Measurements from ENCODE around the gene NOS1AP. TPM values are rescaled to one million over a fixed set of nuclear protein-coding genes. Genes with fewer than 3 reads are reported as not detected.
"Not testable (repeated sequence)": the region's sequence is repeated elsewhere in the genome, so short reads cannot be mapped to it uniquely, and the experiment has no call there.

Gene NOS1AP
- total RNA-seq, 1 donor from 2014 or later, result 4.5 TPM

DNA sequence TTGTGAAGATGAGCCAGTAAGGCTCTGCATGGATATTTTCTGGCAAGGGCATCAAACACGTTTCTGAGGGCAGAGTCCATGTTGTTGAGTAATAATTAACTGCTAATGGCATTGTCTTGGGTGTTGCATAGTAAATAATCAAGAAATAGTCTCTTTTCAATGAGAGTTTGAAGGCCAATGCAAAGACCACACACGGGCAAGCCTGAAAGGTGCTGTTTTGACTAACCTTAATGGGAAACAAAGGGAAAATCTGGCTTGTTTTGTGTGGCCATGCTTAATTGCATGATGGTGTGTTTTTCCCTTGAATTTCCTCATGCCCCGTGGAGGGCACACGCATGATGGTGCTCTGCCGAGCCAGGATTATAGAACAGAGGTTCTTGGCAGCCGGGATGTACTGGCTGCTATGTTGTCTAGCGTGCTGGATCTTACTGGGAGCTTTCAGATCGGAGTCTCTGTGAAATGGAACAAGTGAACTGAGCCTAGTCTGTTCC, 127.6 kb downstream of the NOS1AP start:
- Mint-ChIP-seq H3K9me3 (ENCODE audit: low read depth) (no peaks in the 10 kb centered on the region), H3K4me3 (ENCODE audit: unreplicated experiment) (no peak overlapping the region), H3K27me3 (ENCODE audit: low read depth) (no peaks in the 10 kb centered on the region), H3K4me1 (ENCODE audit: low read depth) (peaks cover 25% of the 10 kb centered on the region), H3K27ac (ENCODE audit: unreplicated experiment) (no peak overlapping the region), H3K36me3 (ENCODE audit: low read depth) (no peaks in the 10 kb centered on the region)
- DNase-seq (ENCODE audit: low spot score), result no peak
- TF ChIP-seq, protein P1, sequence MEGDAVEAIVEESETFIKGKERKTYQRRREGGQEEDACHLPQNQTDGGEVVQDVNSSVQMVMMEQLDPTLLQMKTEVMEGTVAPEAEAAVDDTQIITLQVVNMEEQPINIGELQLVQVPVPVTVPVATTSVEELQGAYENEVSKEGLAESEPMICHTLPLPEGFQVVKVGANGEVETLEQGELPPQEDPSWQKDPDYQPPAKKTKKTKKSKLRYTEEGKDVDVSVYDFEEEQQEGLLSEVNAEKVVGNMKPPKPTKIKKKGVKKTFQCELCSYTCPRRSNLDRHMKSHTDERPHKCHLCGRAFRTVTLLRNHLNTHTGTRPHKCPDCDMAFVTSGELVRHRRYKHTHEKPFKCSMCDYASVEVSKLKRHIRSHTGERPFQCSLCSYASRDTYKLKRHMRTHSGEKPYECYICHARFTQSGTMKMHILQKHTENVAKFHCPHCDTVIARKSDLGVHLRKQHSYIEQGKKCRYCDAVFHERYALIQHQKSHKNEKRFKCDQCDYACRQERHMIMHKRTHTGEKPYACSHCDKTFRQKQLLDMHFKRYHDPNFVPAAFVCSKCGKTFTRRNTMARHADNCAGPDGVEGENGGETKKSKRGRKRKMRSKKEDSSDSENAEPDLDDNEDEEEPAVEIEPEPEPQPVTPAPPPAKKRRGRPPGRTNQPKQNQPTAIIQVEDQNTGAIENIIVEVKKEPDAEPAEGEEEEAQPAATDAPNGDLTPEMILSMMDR (IDR thresholded peaks at IDR 0.05), result no peak

DNA sequence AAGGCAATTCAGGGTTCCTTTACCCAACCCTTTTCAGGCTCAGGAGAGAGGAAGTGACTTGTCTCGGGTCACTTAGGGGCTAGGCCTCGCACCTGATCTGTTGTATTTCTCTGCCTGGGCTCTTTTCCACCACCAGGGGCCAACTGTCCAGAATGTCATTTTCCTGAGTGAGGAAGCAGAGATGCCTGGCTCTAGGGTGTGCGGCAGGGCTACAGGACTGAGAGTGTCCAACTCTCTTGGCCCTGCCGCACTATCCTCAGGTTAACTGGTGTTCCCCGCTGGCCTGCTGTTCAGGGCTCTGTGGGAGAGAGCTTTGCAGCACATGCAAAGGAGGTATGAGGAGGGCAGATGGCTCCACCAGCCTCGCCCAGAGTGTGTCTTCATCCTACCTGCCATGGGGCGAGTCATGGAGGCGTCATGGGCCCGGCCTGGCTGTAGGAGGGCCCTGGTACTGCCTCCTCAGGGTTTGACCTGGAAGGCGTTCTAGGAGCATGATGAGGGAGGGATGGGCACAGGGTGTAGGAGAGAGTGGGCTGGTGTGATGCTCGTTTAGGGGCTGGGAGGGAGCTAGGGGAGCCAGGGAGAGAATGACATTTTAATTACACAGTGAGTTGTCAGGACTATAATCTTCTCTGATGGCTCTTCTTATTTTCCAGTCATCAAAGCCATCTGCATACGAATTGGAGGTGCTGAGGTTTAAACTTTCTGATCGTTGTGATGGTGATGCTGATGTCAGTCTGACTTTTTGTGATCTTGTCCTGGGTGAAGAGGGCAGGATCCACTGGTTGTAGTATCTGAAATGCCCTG, 128.3 kb downstream of the NOS1AP start:
- TF ChIP-seq, protein P1 (IDR thresholded peaks at IDR 0.05), result no peak
- Mint-ChIP-seq H3K27ac (ENCODE audit: unreplicated experiment) (no peak overlapping the region), H3K4me1 (ENCODE audit: low read depth) (peaks cover 25% of the 10 kb centered on the region), H3K4me3 (ENCODE audit: unreplicated experiment) (no peak overlapping the region), H3K9me3 (ENCODE audit: low read depth) (no peaks in the 10 kb centered on the region), H3K36me3 (ENCODE audit: low read depth) (no peaks in the 10 kb centered on the region), H3K27me3 (ENCODE audit: low read depth) (no peaks in the 10 kb centered on the region)
- no peak for DNase-seq (ENCODE audit: low spot score)

DNA sequence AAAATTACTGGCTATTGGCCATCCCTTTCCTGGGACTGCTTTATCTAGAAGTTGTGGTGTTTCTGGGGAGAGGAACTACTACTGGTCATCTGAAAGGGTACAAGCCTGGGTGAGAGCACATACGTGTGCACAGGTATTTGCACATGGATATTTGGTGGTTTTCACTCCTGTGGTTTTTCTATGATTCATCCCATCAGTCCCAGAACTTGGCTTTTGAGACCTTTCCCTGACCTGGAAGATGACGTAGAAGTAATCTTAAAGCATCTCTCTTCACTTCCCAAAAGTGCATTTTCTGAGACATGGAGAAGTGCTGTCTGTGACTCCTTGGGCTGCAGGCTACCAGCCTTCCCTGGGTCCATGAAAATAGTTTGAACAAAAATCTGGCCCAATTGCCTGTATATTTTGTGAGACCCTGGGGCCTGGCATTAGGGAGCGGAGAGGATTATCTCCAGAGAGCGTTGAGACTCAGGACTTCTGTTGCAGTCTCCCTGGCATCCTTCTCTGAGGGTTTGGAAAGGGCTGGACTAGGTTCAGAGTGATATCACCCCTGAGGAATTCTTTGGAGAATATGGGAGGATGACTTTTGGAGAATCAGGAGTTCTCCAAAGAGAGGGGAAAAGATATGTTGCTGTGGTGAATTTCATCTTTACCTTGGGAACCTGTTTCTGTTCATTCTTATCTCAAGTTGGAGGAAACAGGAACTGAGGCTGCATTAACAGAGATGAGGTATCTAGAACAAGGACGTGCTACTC, 130.8 kb downstream of the NOS1AP start:
- Mint-ChIP-seq H3K4me1 (ENCODE audit: low read depth) (peaks cover 24% of the 10 kb centered on the region), H3K9me3 (ENCODE audit: low read depth) (no peaks in the 10 kb centered on the region)

DNA sequence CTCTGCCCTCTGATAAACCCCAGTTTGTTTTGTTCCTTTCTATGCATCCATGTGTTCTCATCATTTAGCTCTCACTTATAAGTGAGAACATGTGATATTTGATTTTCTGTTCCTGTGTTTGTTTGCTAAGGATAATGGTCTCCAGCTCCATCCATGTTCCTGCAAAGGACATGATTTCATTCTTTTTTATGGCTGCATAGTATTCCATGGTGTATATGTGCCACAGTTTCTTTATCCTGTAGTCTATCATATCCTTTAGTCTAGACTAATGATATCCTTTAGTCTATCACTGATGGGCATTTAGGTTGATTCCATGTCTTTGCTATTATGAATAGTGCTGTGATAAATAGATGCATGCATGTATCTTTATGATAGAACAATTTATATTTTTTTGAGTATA, 131.6 kb downstream of the NOS1AP start:
- not testable (repeated sequence) for H3K27me3 Mint-ChIP-seq (ENCODE audit: low read depth); H3K36me3 Mint-ChIP-seq (ENCODE audit: low read depth); H3K9me3 Mint-ChIP-seq (ENCODE audit: low read depth); DNase-seq (ENCODE audit: low spot score); H3K4me3 Mint-ChIP-seq (ENCODE audit: unreplicated experiment); H3K27ac Mint-ChIP-seq (ENCODE audit: unreplicated experiment)
- peaks cover 16% of the 10 kb centered on the region for H3K4me1 Mint-ChIP-seq (ENCODE audit: low read depth)

More for the DNA sequence above, 130.8 kb downstream of the NOS1AP start:
- Mint-ChIP-seq H3K27me3 (ENCODE audit: low read depth) (no peaks in the 10 kb centered on the region), H3K36me3 (ENCODE audit: low read depth) (no peaks in the 10 kb centered on the region), H3K4me3 (ENCODE audit: unreplicated experiment) (no peak overlapping the region), H3K27ac (ENCODE audit: unreplicated experiment) (no peak overlapping the region)
- no peak for DNase-seq (ENCODE audit: low spot score)
- TF ChIP-seq, protein P1 (IDR thresholded peaks at IDR 0.05), result no peak

DNA sequence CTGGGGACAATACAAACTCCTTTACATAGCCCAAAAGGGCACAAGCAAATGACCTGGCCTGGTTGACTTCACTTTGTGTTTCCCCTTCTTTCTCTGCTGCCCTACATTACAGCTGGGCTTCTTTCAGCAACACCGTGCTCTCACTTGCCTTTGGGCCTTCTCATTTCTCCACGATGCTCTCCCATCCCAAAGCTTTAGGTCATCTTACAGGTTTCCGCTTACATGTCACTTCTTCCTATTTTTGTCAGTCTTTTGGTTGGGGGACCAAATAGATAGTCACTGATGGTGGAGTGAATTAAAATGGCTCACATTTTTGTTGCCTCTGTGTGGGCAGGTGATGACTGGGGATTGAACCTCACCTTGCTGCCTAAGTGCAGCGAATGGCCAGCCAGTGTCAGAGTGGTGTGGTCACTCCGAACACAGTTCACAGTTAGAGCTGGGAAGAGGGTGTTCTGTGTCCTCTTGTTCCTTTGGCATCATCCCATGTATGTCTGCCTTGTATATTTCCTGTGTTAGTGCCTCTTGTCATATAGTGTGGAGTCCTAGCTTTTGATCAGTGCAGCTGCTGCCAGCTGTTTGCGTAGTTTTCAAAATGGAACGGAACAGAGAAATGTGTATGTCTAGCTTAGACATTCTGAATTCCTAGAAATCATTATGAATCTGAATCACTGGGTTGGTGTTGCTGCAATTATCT, 134.8 kb downstream of the NOS1AP start:
- Mint-ChIP-seq H3K27me3 (ENCODE audit: low read depth) (no peaks in the 10 kb centered on the region), H3K36me3 (ENCODE audit: low read depth) (no peaks in the 10 kb centered on the region), H3K9me3 (ENCODE audit: low read depth) (no peaks in the 10 kb centered on the region), H3K4me3 (ENCODE audit: unreplicated experiment) (no peak overlapping the region), H3K4me1 (ENCODE audit: low read depth) (peaks cover 25% of the 10 kb centered on the region), H3K27ac (ENCODE audit: unreplicated experiment) (no peak overlapping the region)
- TF ChIP-seq, protein P1 (IDR thresholded peaks at IDR 0.05), result no peak
- no peak for DNase-seq (ENCODE audit: low spot score)
